K562 (cell line): ENCODE data around the gene AHCYL2. TPM values are rescaled to one million over a fixed set of nuclear protein-coding genes. Genes with fewer than 3 reads are reported as not detected.

Source experiments
- ATAC-seq: fragments of 200-7000 bp; cut with Tn5 transposase; 3 replicates; pipeline ENCODE4 v1.9.1; 2020; ENCODE audit warnings: moderate library complexity
- BruUV-seq: library from RNA; stranded (reverse); fragments of 400-500 nt; replicated peaks from 2 replicates; lab custom pipeline; 2021; lab: Mats Ljungman, UMichigan
- CTCF ChIA-PET: fragments of 300-600 bp; formaldehyde crosslinking; extraction: SDS; loops from one replicate; lab custom pipeline; 2021; ENCODE audit warnings: low intra/inter-chr PET ratio; lab: Yijun Ruan, JAX
- POLR2A ChIA-PET: fragments of 300-600, 350-650 bp; sonication (Branson Sonifier 250); formaldehyde crosslinking; extraction: SDS; loops from one replicate; lab custom pipeline; 2021; ENCODE audit warnings: antibody characterized with exemption, inconsistent platforms; lab: Yijun Ruan, JAX
- DNase-seq, 4 experiments: peaks; one replicate each; pipeline versions ENCODE4 v3.0.0 to v3.0.0-alpha.2; 2011 to 2018; ENCODE audit warnings: low spot score in 3 of 4, mixed read lengths in 3 of 4; ENCODE audit errors: extremely low read depth in 1 of 4
- FAIRE-seq: peaks from 2 replicates; lab custom pipeline; 2011; peaks lifted over from hg19 to GRCh38; lab: Jason Lieb, UNC
- H2AFZ ChIP-seq: 2 replicates; pipeline ENCODE4 v1.6.0; 2011; ENCODE audit warnings: low read depth, low read length, control low read depth, inconsistent platforms
- H3K27ac ChIP-seq: fragments of 200-600 bp; 3 replicates; pipeline ENCODE4 v1.8.0; 2011; ENCODE audit warnings: low read depth, mild to moderate bottlenecking, control low read depth, inconsistent platforms, low read length, moderate library complexity, mixed read lengths; ENCODE audit errors: extremely low read depth
- H3K27me3 ChIP-seq, 2 experiments: fragments of 300-600 bp in 1 of 2; 2 replicates in 1 of 2; 3 replicates in 1 of 2; pipeline versions ENCODE4 v1.6.0 to v1.8.0; 2011; ENCODE audit warnings: inconsistent platforms in 2 of 2, low read length in 2 of 2, mild to moderate bottlenecking in 1 of 2, mixed read lengths in 1 of 2, moderate library complexity in 1 of 2; ENCODE audit not compliant: control insufficient read depth in 2 of 2, insufficient read depth in 2 of 2
- H3K36me3 ChIP-seq: fragments of 300-600 bp; 3 replicates; pipeline ENCODE4 v1.8.0; 2011; ENCODE audit warnings: mild to moderate bottlenecking, low read length, inconsistent platforms; ENCODE audit not compliant: control insufficient read depth, insufficient read depth
- H3K4me1 ChIP-seq, 2 experiments: fragments of 200-600 bp in 1 of 2; replicated peaks in 1 of 2; 2 replicates in 1 of 2; 3 replicates in 1 of 2; pipeline versions ENCODE4 v1.5.1 to v1.8.0; 2011; ENCODE audit warnings: inconsistent platforms in 2 of 2, low read length in 2 of 2, mild to moderate bottlenecking in 1 of 2, mixed read lengths in 1 of 2, moderate library complexity in 1 of 2; ENCODE audit not compliant: control insufficient read depth in 2 of 2, insufficient read depth in 2 of 2
- H3K4me2 ChIP-seq: 2 replicates; pipeline ENCODE4 v1.6.1; 2011; ENCODE audit warnings: low read length, control low read depth, inconsistent platforms, mixed read lengths; ENCODE audit not compliant: insufficient read depth
- H3K4me3 ChIP-seq: fragments of 200-600 bp; sonication (generic), shearing (Covaris generic); 2 replicates; pipeline ENCODE4 v1.5.1; 2016; ENCODE audit warnings: control low read depth, inconsistent platforms
- H3K79me2 ChIP-seq: fragments of 200-600 bp; 3 replicates; pipeline ENCODE4 v1.8.0; 2011; ENCODE audit warnings: low read length, inconsistent platforms; ENCODE audit not compliant: control insufficient read depth, insufficient read depth
- H3K9ac ChIP-seq, 2 experiments: 2 replicates each; pipeline versions ENCODE4 v1.6.0 to v1.6.1; 2011; ENCODE audit warnings: low read depth in 2 of 2, low read length in 2 of 2, control low read depth in 1 of 2, inconsistent platforms in 1 of 2, mild to moderate bottlenecking in 1 of 2, mixed read lengths in 1 of 2; ENCODE audit not compliant: insufficient read depth in 1 of 2
- H3K9me1 ChIP-seq: one replicate; pipeline ENCODE4 v1.6.0; 2011; ENCODE audit warnings: inconsistent platforms, mild to moderate bottlenecking, low read length, moderate library complexity; ENCODE audit not compliant: control insufficient read depth, insufficient read depth
- H3K9me3 ChIP-seq: replicated peaks from 2 replicates; pipeline ENCODE4 v1.5.1; 2011; ENCODE audit warnings: low read depth, low read length, inconsistent platforms; ENCODE audit not compliant: control insufficient read depth, insufficient read depth
- H4K20me1 ChIP-seq: replicated peaks from 2 replicates; pipeline ENCODE4 v1.6.1; 2011; ENCODE audit warnings: low read length, inconsistent platforms, mixed read lengths; ENCODE audit not compliant: control insufficient read depth, insufficient read depth
- CEBPG ChIP-seq, 3 experiments: fragments of 200-800 bp in 1 of 3; sonication (Bioruptor generic) in 1 of 3; sonication (generic) in 1 of 3; formaldehyde crosslinking in 1 of 3; IDR thresholded peaks in 2 of 3; conservative IDR thresholded peaks in 1 of 3; 2 replicates each; pipeline versions ENCODE4 v1.6.1 to v1.8.0; 2016 to 2022; ENCODE audit warnings: missing compliant biosample characterization in 2 of 3, missing genetic modification characterization in 2 of 3, mild to moderate bottlenecking in 1 of 3, missing genetic modification reagents in 1 of 3
- FOXA3 ChIP-seq, 2 experiments: fragments of 450-650 bp in 1 of 2; sonication (generic) in 1 of 2; formaldehyde crosslinking; IDR thresholded peaks in 1 of 2; conservative IDR thresholded peaks in 1 of 2; 2 replicates each; pipeline versions ENCODE4 v1.4.0 to v1.8.0; 2020 to 2022; ENCODE audit warnings: mild to moderate bottlenecking in 2 of 2, missing genetic modification reagents in 1 of 2
- FOXK1 ChIP-seq: sonication (generic); formaldehyde crosslinking; IDR thresholded peaks from 2 replicates; pipeline ENCODE4 v1.8.0; 2022; ENCODE audit warnings: missing genetic modification reagents, mild to moderate bottlenecking, borderline replicate concordance
- HNRNPH1 ChIP-seq: fragments of 200-400 bp; formaldehyde crosslinking; optimal IDR thresholded peaks from 2 replicates; pipeline ENCODE3; 2017; ENCODE audit warnings: low read depth, mild to moderate bottlenecking, low read length, moderate library complexity
- OTX1 ChIP-seq: fragments of 450-650 bp; formaldehyde crosslinking; IDR thresholded peaks from 2 replicates; pipeline ENCODE4 v1.4.0; 2022; ENCODE audit warnings: mild to moderate bottlenecking
- PML ChIP-seq: IDR thresholded peaks from 2 replicates; pipeline ENCODE4 v1.6.1; 2012; ENCODE audit warnings: low read length, inconsistent platforms
- POLR2A ChIP-seq: fragments of 450-650 bp; conservative IDR thresholded peaks from 2 replicates; pipeline ENCODE4 v1.6.1; 2016
- SRSF3 ChIP-seq: fragments of 200-400 bp; formaldehyde crosslinking; IDR thresholded peaks from 2 replicates; pipeline ENCODE4 v1.6.1; 2016; ENCODE audit warnings: mild to moderate bottlenecking, low read length, moderate library complexity; ENCODE audit not compliant: insufficient read depth
- TEAD4 ChIP-seq, 2 experiments: sonication (generic) in 1 of 2; formaldehyde crosslinking in 1 of 2; IDR thresholded peaks; 2 replicates each; pipeline versions ENCODE4 v1.6.1 to v1.8.0; 2012 to 2022; ENCODE audit warnings: borderline replicate concordance in 1 of 2, inconsistent platforms in 1 of 2, low read length in 1 of 2, mild to moderate bottlenecking in 1 of 2, missing genetic modification reagents in 1 of 2
- WGBS: fragments of 100-300 bp; shearing (Covaris generic); methylation state at CpG from one replicate; pipeline ENCODE4 v1.1.6; 2016; ENCODE audit warnings: low coverage, mixed read lengths; ENCODE audit not compliant: insufficient coverage; ENCODE audit errors: missing lambda C conversion rate; 5-methylcytosine and 5-hydroxymethylcytosine counted together
- in situ Hi-C: fragments of 300-500 bp; cut with MboI; formaldehyde crosslinking; loops from 4 replicates; pipeline ENCODE4 v1.15.0; 2018; ENCODE audit warnings: inconsistent platforms, mixed read lengths
- intact Hi-C: fragments of 100-400 bp; cut with micrococcal nuclease; formaldehyde crosslinking; loops from 2 replicates; pipeline ENCODE4 v1.14.2; 2022
- polyA plus RNA-seq, 8 experiments: library from polyadenylated mRNA; depleted of rRNA in 4 of 8; stranded (reverse) in 5 of 8; unstranded in 3 of 8; fragments of >200 nt; fragmentation: Nextera tagmentation in 2 of 8; fragmentation: Illumina TruSeq in 1 of 8; extraction: Ambion mirVana in 2 of 8; extraction: Trizol in 1 of 8; gene quantifications; 2 replicates each; pipeline versions ENCODE4 v1.2.1 to v1.2.3, GENCODE V29; 2011 to 2014; ENCODE audit warnings: inconsistent platforms in 1 of 8, missing spikeins in 1 of 8
- total RNA-seq, 7 experiments: library from RNA; depleted of rRNA in 6 of 7; stranded (reverse); fragments of >200 nt in 6 of 7; fragmentation: Illumina TruSeq in 2 of 7; extraction: Trizol in 2 of 7; gene quantifications; 2 replicates each; pipeline versions ENCODE4 v1.2.1 to v1.2.3, GENCODE V29; 2011 to 2021; ENCODE audit warnings: low replicate concordance in 1 of 7

Gene AHCYL2
- total and polyA plus RNA-seq, 9 of the 15 experiments (the other 6 are each of a cell fraction or from before 2014, with no cell fraction given) = 0.93 to 10.5 (median 5.2) TPM

DNA sequence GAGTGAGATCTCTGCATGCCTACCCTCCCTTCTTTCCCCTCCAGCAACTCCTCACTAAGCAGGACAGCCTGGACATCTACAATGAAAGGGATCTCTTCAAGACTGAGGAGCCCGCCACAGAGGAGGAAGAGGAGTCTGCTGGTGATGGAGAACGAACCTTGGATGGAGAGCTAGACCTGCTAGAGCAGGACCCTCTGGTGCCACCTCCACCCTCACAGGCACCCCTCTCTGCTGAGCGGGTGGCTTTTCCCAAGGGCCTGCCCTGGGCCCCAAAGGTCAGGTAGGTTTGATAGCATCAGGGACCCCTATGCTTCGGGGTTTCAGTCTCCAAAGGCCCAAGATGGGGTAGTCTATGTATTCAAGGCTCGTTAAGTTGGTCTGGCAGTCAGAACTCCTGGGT lies 233.3 kb downstream of the AHCYL2 start:
- no peaks in the 10 kb centered on the region for H3K27me3 ChIP-seq
- H3K4me2 ChIP-seq = no peak overlapping the region
- ChIA-PET CTCF (no interaction called here), POLR2A (interaction anchor here (0.7 kb wide), 1 partner anchor 24 kb away, joined by 3 read pairs; the partner anchor contains the start of gene STRIP2)
- BruUV-seq = no TSS peak
- no peak overlapping the region for H2AFZ ChIP-seq
- intact Hi-C loops = no loop called here
- H3K9me1 ChIP-seq = peaks cover 5% of the 10 kb centered on the region
- 89% methylated on average over 5 of the region's 5 CpGs for WGBS
- no peaks in the 10 kb centered on the region for H4K20me1 ChIP-seq
- no peak overlapping the region for H3K4me3 ChIP-seq
- H3K36me3 ChIP-seq = peaks cover 100% of the 10 kb centered on the region
- DNase-seq = no peak
- no peak overlapping the region for H3K9ac ChIP-seq
- no peak for TF ChIP-seq TEAD4 (IDR thresholded peaks at IDR 0.05; ENCODE audit: low read length)
- TF ChIP-seq TEAD4 (CRISPR knock-in tag; IDR thresholded peaks at IDR 0.05; ENCODE audit: borderline replicate concordance) = 0 out of 2 replicates have a peak, but pooled peaks have one; percentile 42
- no peak for TF ChIP-seq HNRNPH1
- 0 out of 2 replicates have a peak, but pooled peaks have one; percentile 24 for TF ChIP-seq CEBPG (CRISPR knock-in tag; IDR thresholded peaks at IDR 0.05)
- TF ChIP-seq CEBPG (tag; conservative IDR thresholded peaks at IDR 0.05 in 1 of 2, IDR thresholded peaks at IDR 0.05 in 1 of 2) = no peak
- TF ChIP-seq, all 486 proteins: peak for 2
- in situ Hi-C loops = no loop called here
- Histone ChIP-seq H3K9me3 (no peaks in the 10 kb centered on the region), H3K79me2 (no peaks in the 10 kb centered on the region), H3K4me1 (no peaks in the 10 kb centered on the region), H3K27ac (no peak overlapping the region)
- FAIRE-seq = no peak
- no peak for ATAC-seq

DNA sequence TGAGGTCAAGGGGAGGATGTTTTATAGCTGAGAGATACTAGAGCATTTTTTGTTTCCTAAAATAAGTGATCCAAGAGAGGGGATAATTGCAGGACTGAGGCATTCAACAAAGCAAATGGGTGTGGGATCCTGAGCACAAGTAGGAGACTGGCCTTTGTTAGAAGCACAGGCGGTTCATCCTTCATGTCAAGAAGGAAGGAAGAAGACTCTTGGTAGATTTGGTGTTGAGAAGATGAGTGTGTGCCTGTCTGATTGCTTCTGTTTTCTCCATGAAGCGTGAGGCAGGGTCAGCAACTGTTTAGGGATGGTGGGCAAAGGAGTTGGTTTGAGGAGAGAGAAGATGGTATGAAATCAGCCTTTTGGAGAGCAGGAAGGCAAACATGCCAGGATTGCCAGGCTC lies 237.0 kb downstream of the AHCYL2 start:
- FAIRE-seq (no peak), ATAC-seq (no peak), DNase-seq (no peak)
- no peaks in the 10 kb centered on the region for H3K9me1 ChIP-seq
- no TSS peak for BruUV-seq
- in situ Hi-C loops (loop anchor here (5.0 kb wide), 1 partner anchor 95 kb away; no protein-coding TSS in a partner anchor), intact Hi-C loops (no loop called here)
- POLR2A ChIA-PET = interaction anchor here (1.0 to 1.1 kb wide), 2 partner anchors 9 to 11 kb away, joined by 3 to 4 read pairs; no protein-coding TSS in a partner anchor
- no peak overlapping the region for H2AFZ ChIP-seq
- 93% methylated on average over 2 of the region's 2 CpGs for WGBS
- TF ChIP-seq POLR2A (peak; percentile 55), SRSF3 (no peak), PML (peak; percentile 22; the same call in 1 of the 2 replicates), FOXK1 (0 out of 2 replicates have a peak, but pooled peaks have one; percentile 30), FOXA3 (CRISPR knock-in tag; conservative IDR thresholded peaks at IDR 0.05 in 1 of 2, IDR thresholded peaks at IDR 0.05 in 1 of 2) (no peak), OTX1 (0 out of 2 replicates have a peak, but pooled peaks have one; percentile 1)
- CTCF ChIA-PET = no interaction called here
- no peaks in the 10 kb centered on the region for H3K79me2 ChIP-seq
- H3K27ac ChIP-seq = no peak overlapping the region
- H3K27me3 ChIP-seq = no peaks in the 10 kb centered on the region
- no peak overlapping the region for H3K9ac ChIP-seq
- H3K4me2 ChIP-seq = no peak overlapping the region
- no peaks in the 10 kb centered on the region for H4K20me1 ChIP-seq
- H3K36me3 ChIP-seq = peaks cover 100% of the 10 kb centered on the region
- no peaks in the 10 kb centered on the region for H3K4me1 ChIP-seq
- no peaks in the 10 kb centered on the region for H3K9me3 ChIP-seq
- no peak overlapping the region for H3K4me3 ChIP-seq
